Measurements from ENCODE around the gene BRICD5.
A peak's percentile ranks its signal among the peaks of the same experiment; 100 is the strongest.
"Not testable (repeated sequence)": the region's sequence is repeated elsewhere in the genome, so short reads cannot be mapped to it uniquely, and the experiment has no call there.

Gene BRICD5

GRCh38 chr16:2214719-2214968 lies 4.0 kb upstream of the BRICD5 start, which contains the start of gene PGP:
TSS of gene PGP (minus strand) at chr16:2214840. CDS start at chr16:2214777, 63 bp downstream.
- no peak for DNase-seq

DNA sequence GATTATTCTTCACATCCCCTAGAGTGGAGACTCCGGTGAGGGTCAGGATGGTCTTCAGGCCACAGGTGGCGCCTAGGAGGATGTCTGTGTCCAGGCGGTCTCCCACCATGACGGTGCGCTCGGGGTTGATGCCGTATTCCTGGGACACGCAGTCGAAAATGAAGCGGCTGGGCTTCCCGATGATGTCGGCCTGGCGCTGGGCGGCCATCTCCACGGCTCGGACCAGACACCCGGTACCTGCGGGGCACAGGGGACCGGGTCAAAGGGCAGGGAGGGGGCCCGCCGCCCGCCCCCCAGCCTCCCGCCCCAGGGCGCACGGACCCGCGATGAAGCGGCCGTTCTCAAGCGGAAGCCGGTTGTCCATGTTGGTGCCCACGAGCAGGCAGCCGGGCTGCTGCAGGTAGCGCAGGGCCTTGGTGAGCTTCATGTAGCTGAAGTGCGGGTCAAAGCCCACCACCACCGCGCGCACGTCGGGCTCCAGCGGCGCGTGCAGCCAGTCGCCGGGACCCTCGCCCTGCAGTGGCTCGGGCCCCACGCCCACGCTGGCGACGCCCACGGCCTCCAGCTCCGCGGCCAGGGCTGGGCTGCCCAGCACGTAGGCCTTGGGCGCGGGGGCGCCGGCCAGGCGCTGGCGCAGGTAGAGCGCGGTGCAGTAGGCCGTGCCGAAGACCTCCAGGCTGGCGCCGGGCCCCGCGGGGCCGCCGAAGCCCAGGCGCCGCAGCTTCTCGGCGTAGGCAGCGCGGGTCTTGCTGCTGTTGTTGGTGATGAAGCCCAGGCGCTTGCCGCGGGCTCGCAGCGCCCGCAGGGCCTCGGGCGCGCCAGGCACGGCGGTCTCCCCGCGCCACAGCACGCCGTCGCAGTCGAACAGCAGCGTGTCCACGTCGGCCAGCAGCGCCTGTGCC lies 3.4 kb upstream of the BRICD5 start:
- DNase-seq = no peak

DNA sequence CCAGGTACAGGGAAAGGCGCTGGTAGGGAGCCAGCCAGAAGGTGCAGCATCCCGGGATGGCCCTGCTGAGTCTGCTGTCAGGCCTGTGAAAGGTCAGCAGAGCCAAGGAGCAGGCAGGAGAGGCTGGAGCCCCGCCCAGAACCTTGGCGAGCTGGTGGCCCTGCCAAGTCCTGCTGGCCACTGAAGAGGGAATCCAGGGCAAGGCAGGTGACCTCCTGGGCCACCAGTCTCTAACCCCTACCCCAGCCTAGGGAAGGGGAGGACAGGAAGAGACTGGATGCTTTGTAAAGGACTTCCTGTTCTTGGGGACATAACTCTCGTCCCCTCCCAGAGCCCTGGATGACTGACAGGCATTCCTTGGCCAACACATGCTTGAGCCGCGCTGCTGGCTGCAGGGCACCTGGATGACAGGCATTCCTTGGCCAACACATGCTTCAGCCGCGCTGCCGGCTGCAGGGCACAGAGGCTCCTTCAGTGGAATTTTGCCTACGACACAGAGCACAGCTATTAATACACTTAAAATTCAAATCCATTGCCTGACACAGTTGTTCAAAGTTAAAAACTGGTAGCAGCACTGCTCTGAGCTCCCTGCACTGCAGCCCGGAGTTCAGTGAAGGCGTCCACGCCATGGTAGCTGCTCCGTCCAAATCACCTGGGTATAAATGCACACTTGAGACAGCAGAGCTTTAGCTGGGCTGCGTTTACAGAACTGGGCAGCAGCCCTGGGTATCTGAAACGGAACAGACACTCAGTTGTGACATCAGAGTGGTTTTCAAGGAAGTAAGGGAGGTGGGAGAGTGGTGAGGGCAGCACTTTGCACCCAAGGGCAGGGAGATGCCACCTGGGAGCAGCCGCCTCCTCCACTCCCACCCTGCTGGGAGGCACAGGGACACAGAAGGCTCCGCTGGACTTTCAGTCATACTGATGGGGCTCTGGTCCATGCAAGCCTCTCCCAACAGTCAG lies 2.0 kb upstream of the BRICD5 start:
- DNase-seq = no peak

GRCh38 chr16:2211923-2212347 lies 1.3 kb upstream of the BRICD5 start:
- DNase-seq = no peak

- no peak for DNase-seq
Measured at GRCh38 chr16:2210009-2210332, 692 bp downstream of the BRICD5 start.

GRCh38 chr16:2209258-2210008 lies 1.2 kb downstream of the BRICD5 start:
- DNase-seq = no peak

GRCh38 chr16:2208772-2209171 lies 1.9 kb downstream of the BRICD5 start:
- DNase-seq = no peak

GRCh38 chr16:2208308-2208707 lies 2.4 kb downstream of the BRICD5 start:
- DNase-seq = no peak

DNA sequence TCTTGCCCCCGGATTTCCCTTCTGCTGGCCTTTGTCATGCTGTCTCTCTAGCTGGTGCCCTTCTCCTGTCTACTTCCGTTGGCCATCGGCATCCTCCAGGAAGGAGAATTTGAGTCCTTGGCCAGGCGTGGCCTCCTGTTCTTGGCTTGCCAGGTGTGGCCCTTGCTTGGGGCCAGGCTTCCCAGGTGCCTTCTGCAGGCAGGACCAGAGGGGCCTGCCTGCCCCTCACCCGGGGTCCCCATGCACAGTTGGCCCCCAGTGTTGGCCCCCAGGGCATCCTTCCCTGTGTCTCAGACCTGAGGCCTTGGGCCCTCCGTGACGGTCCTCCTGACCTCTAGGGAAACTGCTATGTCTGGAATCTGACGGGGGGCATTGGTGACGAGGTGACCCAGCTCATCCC lies 2.8 kb downstream of the BRICD5 start:
- no peak for DNase-seq

DNA sequence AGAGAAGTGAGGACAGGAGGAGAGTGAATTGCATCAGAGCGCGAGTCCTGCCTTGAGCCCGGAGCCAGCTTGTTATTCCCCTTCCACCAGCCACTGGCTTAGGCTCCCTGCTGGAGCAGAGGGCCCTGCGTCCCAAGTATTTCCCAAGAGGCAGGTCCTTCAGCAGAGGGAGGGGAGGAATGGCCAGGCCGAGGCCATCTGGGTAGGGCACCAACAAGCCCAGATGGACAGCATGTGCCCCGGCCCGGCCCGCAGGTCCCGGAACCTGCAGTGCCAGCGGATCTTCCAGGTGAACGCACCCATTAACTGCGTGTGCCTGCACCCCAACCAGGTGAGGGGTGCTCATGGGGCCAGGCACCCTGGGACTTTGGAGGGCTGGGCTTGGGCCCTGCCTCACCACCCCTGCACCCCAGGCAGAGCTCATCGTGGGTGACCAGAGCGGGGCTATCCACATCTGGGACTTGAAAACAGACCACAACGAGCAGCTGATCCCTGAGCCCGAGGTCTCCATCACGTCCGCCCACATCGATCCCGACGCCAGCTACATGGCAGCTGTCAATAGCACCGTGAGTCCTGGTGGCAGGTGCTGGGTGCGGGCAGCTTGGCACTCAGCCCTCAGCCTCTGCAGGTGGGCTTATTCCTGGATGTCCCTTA lies 3.8 kb downstream of the BRICD5 start:
- DNase-seq = no peak

GRCh38 chr16:2206420-2206779 lies 4.3 kb downstream of the BRICD5 start:
- DNase-seq = no peak

GRCh38 chr16:2205967-2206313 lies 4.7 kb downstream of the BRICD5 start:
- no peak for DNase-seq

- peak; percentile 93 for DNase-seq
Measured at GRCh38 chr16:2205104-2205966, 5.3 kb downstream of the BRICD5 start, which contains the start of gene MLST8. TSS of gene MLST8 (plus strand) at chr16:2205454. CDS start at chr16:2206086, 632 bp downstream.

- no peak for DNase-seq
Measured at GRCh38 chr16:2204416-2205103, 6.1 kb downstream of the BRICD5 start.

DNA sequence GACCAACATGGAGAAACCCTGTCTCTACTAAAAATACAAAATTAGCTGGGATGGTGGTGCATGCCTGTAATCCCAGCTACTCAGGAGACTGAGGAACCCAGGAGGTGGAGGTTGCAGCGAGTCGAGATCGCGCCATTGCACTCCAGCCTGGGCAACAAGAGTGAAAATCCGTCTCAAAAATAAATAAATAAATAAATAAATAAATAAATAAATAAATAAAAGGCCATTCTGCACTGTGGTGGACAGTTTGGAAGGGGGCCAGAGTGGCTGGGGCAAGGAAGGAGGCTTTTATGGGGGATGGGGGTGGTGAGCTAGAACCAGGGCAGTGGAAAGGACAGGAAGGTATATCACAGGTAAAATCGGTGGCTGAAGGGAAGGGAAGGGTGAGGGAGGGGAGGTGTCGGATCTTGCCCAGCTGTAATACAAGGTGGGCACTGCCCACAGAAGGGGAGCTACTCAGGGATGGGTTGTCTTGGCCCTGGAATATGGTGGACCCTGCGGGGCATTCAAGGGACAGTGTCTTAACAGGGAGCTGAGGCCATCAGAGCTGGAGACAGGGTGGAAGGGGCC lies 7.5 kb downstream of the BRICD5 start:
- DNase-seq = not testable (repeated sequence)

DNA sequence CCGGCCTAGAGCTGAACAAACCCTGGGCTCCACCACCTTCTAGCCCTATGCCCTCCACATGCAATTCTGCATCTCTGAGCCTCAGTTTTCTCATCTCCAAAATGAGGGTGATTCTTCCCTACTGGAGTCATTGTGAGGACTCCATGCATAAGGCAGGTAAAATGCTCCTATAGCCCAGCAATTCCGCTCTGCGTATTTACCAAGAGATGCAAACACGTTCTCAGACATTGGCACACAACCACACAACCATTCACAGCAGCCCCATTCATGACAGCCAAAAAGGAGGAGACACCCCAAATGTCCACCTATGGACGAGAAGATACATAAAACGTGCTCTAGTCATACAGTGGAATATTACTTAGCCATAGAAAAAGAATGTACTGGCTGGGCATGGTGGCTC lies 10.3 kb downstream of the BRICD5 start:
- no peak for DNase-seq

- no peak for DNase-seq
Measured at GRCh38 chr16:2199621-2200139, 11.0 kb downstream of the BRICD5 start.

DNA sequence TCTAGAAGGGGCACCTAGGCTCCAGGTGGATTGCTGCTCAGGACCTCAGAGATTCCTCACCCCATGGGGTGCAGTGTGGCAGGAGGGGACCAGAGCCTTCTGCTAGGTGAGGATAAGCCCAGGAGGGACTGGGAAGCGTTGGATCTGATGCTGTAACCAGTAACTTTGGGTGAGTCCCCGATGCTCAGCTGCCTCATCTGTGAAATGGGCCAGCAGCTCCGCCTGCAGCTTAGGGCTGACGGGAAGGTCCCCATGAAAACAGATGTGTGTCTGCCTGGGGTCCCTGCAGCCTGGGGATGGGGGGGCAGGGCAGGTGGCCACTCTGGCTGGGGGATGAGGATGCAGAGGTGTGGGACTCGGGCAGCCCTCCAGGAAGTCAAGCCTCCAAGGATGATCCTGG lies 11.6 kb downstream of the BRICD5 start:
- no peak for DNase-seq

DNA sequence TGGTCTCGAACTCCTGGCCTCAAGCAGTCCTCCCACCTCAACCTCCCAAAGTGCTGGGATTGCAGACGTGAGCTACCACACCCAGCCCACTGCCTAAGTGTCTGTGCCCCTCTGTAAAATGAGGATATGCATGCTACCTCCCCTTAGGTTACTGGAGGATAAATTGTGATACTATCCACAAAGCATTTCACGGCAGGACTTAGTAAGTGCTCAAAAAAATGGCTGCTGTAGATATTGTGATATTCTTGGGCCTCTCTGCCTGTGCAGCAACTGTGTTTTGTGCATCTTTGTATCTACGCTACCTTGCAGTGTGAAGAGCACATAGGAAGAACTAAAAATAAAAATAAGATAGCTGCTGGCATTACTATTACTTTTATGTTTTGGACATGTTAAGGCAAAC lies 12.4 kb downstream of the BRICD5 start:
- DNase-seq = no peak

GRCh38 chr16:2197765-2198164 lies 12.9 kb downstream of the BRICD5 start:
- no peak for DNase-seq
